ENCODE results near the gene CDKN2B-AS1. TPM values are rescaled to one million over a fixed set of nuclear protein-coding genes. Genes with fewer than 3 reads are reported as not detected.

Gene CDKN2B-AS1
- total RNA-seq, 2 donors from 2014 or later, result 39.7 to 73.7 TPM

DNA sequence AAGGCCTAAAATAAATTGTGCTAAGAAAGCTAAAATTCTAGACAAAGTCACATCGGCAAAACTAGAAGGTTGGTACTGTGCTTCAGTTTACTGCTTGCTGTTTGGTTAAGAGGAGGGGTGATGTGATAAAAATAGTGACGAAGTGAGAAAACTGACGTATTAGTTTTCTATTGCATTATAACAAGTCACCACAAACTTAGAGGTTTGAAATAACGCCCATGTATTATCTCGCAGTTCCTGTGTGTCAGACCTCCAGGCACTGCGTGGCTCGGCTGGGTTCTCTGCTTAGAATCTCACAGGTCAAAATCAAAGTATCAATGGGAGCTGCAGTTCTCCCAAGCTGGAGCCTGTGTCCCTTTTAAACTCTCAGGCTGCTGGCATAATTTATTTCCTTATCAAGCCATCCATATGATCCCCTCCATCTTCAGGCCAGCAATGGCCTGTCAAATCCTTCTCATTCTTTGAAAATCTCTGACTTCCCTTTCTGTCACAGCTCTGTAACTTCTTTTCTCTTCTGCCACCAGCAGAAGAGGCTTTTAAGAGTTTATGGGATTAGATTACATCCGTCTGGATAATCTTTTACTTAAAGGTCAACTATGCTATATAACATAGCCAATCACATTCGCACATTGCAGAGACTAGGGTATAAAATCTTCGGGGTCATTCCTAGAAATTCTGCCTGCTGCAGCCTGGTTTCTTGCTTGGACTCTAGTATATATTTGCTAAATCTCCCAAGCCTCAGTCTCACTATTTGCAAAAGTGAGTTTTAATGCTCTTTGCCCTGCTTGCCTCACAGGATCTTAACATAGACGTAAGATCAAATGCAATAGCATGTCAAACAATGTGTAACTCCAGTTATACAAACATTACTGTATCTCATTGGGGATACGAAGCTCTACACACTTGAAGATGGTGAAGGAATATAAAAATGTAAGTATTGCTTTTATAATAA, 118.6 kb downstream of the CDKN2B-AS1 start:
- H3K9ac ChIP-seq (ENCODE audit: low read depth in 2 of 2, low read length in 2 of 2), result peak overlapping the region in 1 of 2 donors; percentile 54
- H3K27me3 ChIP-seq, result no peaks in the 10 kb centered on the region
- TF ChIP-seq, protein P1, sequence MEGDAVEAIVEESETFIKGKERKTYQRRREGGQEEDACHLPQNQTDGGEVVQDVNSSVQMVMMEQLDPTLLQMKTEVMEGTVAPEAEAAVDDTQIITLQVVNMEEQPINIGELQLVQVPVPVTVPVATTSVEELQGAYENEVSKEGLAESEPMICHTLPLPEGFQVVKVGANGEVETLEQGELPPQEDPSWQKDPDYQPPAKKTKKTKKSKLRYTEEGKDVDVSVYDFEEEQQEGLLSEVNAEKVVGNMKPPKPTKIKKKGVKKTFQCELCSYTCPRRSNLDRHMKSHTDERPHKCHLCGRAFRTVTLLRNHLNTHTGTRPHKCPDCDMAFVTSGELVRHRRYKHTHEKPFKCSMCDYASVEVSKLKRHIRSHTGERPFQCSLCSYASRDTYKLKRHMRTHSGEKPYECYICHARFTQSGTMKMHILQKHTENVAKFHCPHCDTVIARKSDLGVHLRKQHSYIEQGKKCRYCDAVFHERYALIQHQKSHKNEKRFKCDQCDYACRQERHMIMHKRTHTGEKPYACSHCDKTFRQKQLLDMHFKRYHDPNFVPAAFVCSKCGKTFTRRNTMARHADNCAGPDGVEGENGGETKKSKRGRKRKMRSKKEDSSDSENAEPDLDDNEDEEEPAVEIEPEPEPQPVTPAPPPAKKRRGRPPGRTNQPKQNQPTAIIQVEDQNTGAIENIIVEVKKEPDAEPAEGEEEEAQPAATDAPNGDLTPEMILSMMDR (IDR thresholded peaks at IDR 0.05), result no peak
- intact Hi-C loops (cut with DNase I), result loop anchor here (10.0 kb wide), 1 partner anchor 68 kb away; no protein-coding TSS in a partner anchor
- H3K27ac ChIP-seq, result peak overlapping the region; percentile 71
- H3K9me3 ChIP-seq, result no peaks in the 10 kb centered on the region
- H3K4me3 ChIP-seq, result peak overlapping the region; percentile 3
- H3K36me3 ChIP-seq, result no peaks in the 10 kb centered on the region
- H3K4me1 ChIP-seq, result peaks cover 4% of the 10 kb centered on the region
- DNase-seq, result no peak

DNA sequence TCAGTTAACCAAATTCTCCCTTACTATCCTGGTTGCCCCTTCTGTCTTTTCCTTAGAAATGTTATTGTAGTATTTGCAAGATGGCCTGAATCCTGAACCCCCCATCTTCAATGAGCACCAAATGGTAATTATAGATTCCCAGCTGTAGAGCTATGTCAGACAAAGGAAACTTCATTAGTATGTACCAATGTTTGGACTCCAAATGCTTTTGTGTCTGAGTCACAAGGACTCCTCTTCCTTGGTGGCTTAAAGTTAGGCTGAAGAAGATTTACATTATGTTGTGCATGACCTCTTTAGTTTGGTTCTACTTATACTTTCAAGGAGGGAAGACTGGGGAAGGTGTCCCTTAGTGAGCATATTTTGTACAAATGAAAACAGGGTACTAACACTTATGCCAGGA, 120.4 kb downstream of the CDKN2B-AS1 start:
- H3K9ac ChIP-seq (ENCODE audit: low read depth in 2 of 2, low read length in 2 of 2), result peak overlapping the region in 1 of 2 donors; percentile 28
- H3K36me3 ChIP-seq, result no peaks in the 10 kb centered on the region
- intact Hi-C loops (cut with DNase I), result loop anchor here (10.0 kb wide), 1 partner anchor 70 kb away; no protein-coding TSS in a partner anchor
- no peak for DNase-seq
- no peaks in the 10 kb centered on the region for H3K27me3 ChIP-seq
- peak overlapping the region; percentile 3 for H3K4me3 ChIP-seq
- TF ChIP-seq, protein P1 (IDR thresholded peaks at IDR 0.05), result no peak
- H3K27ac ChIP-seq, result peak overlapping the region; percentile 11
- no peaks in the 10 kb centered on the region for H3K9me3 ChIP-seq
- no peaks in the 10 kb centered on the region for H3K4me1 ChIP-seq

DNA sequence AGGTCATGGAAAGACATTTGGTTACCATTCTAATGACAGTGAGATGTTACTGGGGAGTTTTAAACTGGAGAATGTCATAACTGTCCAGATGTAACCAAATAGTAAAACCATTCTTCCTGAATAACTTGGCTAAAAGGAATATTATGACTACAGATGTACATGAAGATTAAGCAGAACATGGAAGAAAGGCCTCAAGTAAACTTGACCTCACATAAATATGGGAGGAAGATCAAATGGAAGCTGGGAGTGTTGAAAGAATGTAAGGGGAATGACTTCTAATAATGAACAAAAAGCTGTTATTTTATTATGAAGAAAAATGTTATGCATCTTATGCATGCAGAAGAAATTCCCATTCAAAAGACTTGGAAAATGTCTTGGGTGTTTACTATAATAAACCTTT, 122.2 kb downstream of the CDKN2B-AS1 start:
- Histone ChIP-seq H3K9ac (ENCODE audit: low read depth in 2 of 2, low read length in 2 of 2) (no peak overlapping the region), H3K4me1 (no peaks in the 10 kb centered on the region), H3K9me3 (no peaks in the 10 kb centered on the region), H3K27ac (peak overlapping the region; percentile 71), H3K4me3 (no peak overlapping the region), H3K36me3 (no peaks in the 10 kb centered on the region), H3K27me3 (no peaks in the 10 kb centered on the region)
- TF ChIP-seq, protein P1 (IDR thresholded peaks at IDR 0.05), result no peak
- no peak for DNase-seq
- intact Hi-C loops (cut with DNase I), result loop anchor here (10.0 kb wide), 1 partner anchor 72 kb away; no protein-coding TSS in a partner anchor

DNA sequence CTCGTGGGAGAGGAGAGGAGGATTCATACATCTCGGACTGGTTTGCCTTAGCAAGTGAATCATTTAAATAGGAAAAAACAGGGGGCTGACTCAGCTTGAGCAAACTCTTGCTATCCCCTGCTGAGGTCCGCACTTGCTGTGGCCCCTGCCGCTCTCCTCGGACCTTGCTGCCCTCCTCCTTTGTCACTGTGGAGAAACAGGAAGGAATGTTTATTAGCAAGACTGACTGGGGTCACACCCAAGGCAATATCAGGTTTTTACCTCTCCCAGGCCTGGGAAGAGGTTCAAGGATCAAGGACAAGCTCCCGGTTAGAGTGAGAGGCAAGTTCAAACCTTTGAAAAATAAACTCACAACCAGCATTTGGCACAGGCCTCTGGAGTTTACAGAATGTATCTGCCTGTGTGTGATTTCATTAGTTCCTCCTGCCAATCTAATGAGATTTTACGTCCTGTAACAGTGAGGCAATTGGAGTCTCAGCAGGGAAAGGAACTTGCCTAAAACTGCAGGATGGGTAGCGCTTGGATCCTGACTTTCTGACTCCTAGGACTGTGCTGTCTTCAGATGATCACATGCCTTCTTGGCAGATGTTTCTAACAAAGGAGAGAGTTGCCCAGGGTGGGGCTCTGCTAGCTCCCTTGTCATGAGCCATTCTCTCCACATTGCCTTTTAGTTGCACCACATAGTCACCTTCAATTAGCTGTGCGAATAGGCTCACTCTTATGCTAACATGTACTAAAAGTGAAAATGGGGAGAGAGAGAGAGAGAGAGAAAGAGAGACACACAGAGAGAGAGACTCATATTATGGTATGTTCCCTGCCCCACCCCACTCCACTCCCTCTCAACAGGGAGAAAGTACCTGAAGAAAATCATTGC, 123.2 kb downstream of the CDKN2B-AS1 start:
- peak overlapping the region in 1 of 2 donors; percentile 79 for H3K9ac ChIP-seq (ENCODE audit: low read depth in 2 of 2, low read length in 2 of 2)
- peak overlapping the region; percentile 71 for H3K27ac ChIP-seq
- H3K9me3 ChIP-seq, result no peaks in the 10 kb centered on the region
- intact Hi-C loops (cut with DNase I), result loop anchor here (10.0 kb wide), 1 partner anchor 73 kb away; no protein-coding TSS in a partner anchor
- no peak overlapping the region for H3K4me3 ChIP-seq
- DNase-seq, result peak; percentile 84
- H3K4me1 ChIP-seq, result no peaks in the 10 kb centered on the region
- TF ChIP-seq, protein P1 (IDR thresholded peaks at IDR 0.05), result no peak
- no peaks in the 10 kb centered on the region for H3K27me3 ChIP-seq
- H3K36me3 ChIP-seq, result no peaks in the 10 kb centered on the region

Measured in colonic mucosa (tissue), 4 donors.